ENCODE measurements around the gene SHISA7. TPM values are rescaled to one million over a fixed set of nuclear protein-coding genes. Genes with fewer than 3 reads are reported as not detected.
"Not testable (repeated sequence)": the region's sequence is repeated elsewhere in the genome, so short reads cannot be mapped to it uniquely, and the experiment has no call there.

The SHISA7 gene
- polyA plus RNA-seq, 2 of the 4 experiments (the other 2 are of a cell fraction): 0.01 TPM; not detected in 1

DNA sequence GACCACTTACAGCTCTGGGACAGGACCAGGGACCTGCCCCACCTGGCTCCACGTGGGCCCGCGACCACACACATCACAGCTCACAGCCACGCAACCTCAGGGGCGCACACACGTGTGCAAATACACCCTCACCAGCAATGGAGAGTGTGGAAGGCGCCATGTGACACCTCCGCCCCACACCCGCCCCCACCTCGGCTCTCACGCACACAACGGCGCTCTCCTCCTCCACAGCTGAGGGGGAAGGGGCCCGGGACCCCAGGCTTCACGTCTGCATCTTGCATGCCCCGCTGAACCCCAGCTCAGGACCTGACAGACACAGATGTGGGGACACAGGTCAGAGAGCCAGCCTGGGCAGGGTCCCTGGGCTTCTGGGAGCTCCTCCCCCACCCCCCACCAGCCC lies 6.4 kb upstream of the SHISA7 start (continued):
- TF ChIP-seq HEYL (CRISPR knock-in tag; IDR thresholded peaks at IDR 0.05): no peak
- TF ChIP-seq CBX2 (IDR thresholded peaks at IDR 0.05; ENCODE audit: borderline replicate concordance, low read depth): no peak
- TF ChIP-seq MYC (IDR thresholded peaks at IDR 0.05; ENCODE audit: borderline replicate concordance, low read length): no peak
- no peak for TF ChIP-seq KDM1A (IDR thresholded peaks at IDR 0.05; ENCODE audit: low read depth)

DNA sequence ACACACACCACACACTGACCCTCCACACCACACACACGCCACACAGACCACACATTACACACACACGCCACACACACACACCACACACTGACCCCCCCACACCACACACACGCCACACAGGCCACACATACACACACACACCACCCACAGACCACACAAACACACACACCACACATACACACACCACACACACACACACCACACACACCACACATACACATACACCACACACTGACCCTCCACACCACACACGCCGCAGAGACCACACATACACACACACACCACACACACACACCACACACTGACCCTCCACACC lies 5.0 kb upstream of the SHISA7 start:
- Histone ChIP-seq H3K4me2 (peak overlapping the region; percentile 46), H3K4me1 (peaks cover 24% of the 10 kb centered on the region)
- not testable (repeated sequence) for H3K4me3 ChIP-seq; H3K27ac ChIP-seq; ATAC-seq; DNase-seq (ENCODE audit: low read depth in 1 of 2, low spot score in 1 of 2); H3K9me3 ChIP-seq; FAIRE-seq
- 52% methylated on average over 5 of the region's 5 CpGs for WGBS (ENCODE audit: missing lambda C conversion rate)
- ChIA-PET CTCF (interaction anchor here (1.9 to 4.7 kb wide), 3 partner anchors 19 to 288 kb away, joined by 7 to 31 read pairs (median 12); no protein-coding TSS in a partner anchor), POLR2A (interaction anchor here (0.5 to 1.9 kb wide), 3 partner anchors 28 to 74 kb away, joined by 3 to 9 read pairs (median 5); partner anchors contain the start of genes UBE2S and ZNF628)

DNA sequence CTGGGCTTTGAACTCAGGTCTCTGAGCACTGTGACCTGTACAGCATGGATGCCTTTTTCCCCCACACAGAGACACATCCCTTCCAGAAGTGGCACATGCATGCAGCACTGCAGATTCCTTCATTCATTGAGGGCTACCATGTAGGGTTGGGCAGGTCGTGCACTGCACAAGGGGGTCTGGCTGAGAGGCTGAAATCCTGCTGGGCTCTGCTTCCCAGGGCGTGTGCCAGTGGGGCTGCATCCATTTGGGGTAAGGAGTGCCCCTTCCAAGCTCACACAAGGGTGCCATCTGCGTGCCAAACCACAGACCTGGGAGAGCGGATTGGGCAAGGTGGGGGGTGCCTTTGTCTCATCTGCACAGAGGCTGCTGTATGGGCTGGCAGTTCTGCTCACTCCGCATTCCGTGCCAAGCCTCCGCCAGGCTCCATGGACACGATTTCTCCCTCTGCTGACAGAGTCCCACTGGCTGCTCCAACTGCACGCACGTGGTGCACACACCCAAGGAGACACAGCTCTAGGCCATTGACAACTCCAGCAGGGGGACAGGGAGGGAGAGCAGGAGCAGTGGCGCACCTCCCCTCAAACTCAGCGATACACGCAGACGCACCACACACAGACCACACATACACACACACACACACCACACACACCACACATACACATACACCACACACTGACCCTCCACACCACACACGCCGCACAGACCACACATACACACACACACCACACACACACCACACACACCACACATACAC lies 4.5 kb upstream of the SHISA7 start:
- peak; percentile 88 to 90 for DNase-seq (ENCODE audit: low read depth in 1 of 2, low spot score in 1 of 2)
- ATAC-seq: peak; percentile 77 to 81
- ChIA-PET CTCF (interaction anchor here (1.9 to 4.7 kb wide), 3 partner anchors 20 to 287 kb away, joined by 7 to 31 read pairs (median 12); no protein-coding TSS in a partner anchor), POLR2A (interaction anchor here (0.5 to 1.9 kb wide), 3 partner anchors 29 to 75 kb away, joined by 3 to 9 read pairs (median 5); partner anchors contain the start of genes UBE2S and ZNF628)
- TF ChIP-seq, protein P1, sequence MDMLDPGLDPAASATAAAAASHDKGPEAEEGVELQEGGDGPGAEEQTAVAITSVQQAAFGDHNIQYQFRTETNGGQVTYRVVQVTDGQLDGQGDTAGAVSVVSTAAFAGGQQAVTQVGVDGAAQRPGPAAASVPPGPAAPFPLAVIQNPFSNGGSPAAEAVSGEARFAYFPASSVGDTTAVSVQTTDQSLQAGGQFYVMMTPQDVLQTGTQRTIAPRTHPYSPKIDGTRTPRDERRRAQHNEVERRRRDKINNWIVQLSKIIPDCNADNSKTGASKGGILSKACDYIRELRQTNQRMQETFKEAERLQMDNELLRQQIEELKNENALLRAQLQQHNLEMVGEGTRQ (IDR thresholded peaks at IDR 0.05): peak; percentile 60
- TF ChIP-seq ZFP36 (IDR thresholded peaks at IDR 0.05; ENCODE audit: borderline replicate concordance, partially characterized antibody): no peak
- TF ChIP-seq, protein P2, sequence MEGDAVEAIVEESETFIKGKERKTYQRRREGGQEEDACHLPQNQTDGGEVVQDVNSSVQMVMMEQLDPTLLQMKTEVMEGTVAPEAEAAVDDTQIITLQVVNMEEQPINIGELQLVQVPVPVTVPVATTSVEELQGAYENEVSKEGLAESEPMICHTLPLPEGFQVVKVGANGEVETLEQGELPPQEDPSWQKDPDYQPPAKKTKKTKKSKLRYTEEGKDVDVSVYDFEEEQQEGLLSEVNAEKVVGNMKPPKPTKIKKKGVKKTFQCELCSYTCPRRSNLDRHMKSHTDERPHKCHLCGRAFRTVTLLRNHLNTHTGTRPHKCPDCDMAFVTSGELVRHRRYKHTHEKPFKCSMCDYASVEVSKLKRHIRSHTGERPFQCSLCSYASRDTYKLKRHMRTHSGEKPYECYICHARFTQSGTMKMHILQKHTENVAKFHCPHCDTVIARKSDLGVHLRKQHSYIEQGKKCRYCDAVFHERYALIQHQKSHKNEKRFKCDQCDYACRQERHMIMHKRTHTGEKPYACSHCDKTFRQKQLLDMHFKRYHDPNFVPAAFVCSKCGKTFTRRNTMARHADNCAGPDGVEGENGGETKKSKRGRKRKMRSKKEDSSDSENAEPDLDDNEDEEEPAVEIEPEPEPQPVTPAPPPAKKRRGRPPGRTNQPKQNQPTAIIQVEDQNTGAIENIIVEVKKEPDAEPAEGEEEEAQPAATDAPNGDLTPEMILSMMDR (IDR thresholded peaks at IDR 0.05): no peak
- TF ChIP-seq, protein P3, sequence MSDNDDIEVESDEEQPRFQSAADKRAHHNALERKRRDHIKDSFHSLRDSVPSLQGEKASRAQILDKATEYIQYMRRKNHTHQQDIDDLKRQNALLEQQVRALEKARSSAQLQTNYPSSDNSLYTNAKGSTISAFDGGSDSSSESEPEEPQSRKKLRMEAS (IDR thresholded peaks at IDR 0.05): peak; percentile 89
- peak; percentile 52 for TF ChIP-seq MAFK (IDR thresholded peaks at IDR 0.05; ENCODE audit: partially characterized antibody)
- WGBS (ENCODE audit: missing lambda C conversion rate): 8% methylated on average over 16 of the region's 16 CpGs
- Histone ChIP-seq H3K4me2 (peak overlapping the region; percentile 46), H3K4me1 (peaks cover 27% of the 10 kb centered on the region), H3K4me3 (no peak overlapping the region), H3K27ac (no peak overlapping the region), H3K9me3 (no peaks in the 10 kb centered on the region)
- no peak for FAIRE-seq

DNA sequence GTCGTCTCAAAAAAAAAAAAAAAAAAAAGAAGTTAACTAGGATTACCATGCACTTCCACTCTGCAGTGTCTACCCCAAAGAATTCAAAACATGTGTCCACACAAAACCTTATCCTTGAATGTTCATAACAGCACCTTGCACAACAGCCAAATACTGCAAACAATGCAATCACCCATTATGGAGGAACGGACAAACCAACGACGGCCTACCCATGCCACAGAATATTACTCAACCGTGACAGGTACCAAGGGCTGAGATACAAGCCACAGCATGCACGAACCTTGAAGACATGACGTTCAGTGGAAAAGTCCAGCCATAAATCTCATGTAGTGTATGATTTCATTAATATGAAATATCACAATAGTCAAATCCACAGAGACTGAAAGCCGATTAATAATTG lies 3.0 kb upstream of the SHISA7 start:
- no peak for ATAC-seq
- no peak overlapping the region for H3K27ac ChIP-seq
- peaks cover 24% of the 10 kb centered on the region for H3K4me1 ChIP-seq
- H3K4me3 ChIP-seq: no peak overlapping the region
- 45% methylated on average over 8 of the region's 8 CpGs for WGBS (ENCODE audit: missing lambda C conversion rate)
- TF ChIP-seq ZFP36 (IDR thresholded peaks at IDR 0.05; ENCODE audit: borderline replicate concordance, partially characterized antibody) (no peak), ESRRA (IDR thresholded peaks at IDR 0.05; ENCODE audit: borderline replicate concordance, low read length) (no peak), KDM5A (IDR thresholded peaks at IDR 0.05) (no peak)
- TF ChIP-seq, protein P4, sequence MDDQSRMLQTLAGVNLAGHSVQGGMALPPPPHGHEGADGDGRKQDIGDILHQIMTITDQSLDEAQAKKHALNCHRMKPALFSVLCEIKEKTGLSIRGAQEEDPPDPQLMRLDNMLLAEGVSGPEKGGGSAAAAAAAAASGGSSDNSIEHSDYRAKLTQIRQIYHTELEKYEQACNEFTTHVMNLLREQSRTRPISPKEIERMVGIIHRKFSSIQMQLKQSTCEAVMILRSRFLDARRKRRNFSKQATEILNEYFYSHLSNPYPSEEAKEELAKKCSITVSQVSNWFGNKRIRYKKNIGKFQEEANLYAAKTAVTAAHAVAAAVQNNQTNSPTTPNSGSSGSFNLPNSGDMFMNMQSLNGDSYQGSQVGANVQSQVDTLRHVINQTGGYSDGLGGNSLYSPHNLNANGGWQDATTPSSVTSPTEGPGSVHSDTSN (IDR thresholded peaks at IDR 0.05): no peak
- H3K4me2 ChIP-seq: no peak overlapping the region
- FAIRE-seq: no peak
- ChIA-PET POLR2A (no interaction called here), CTCF (interaction anchor here (0.7 to 4.7 kb wide), 7 partner anchors 9 to 299 kb away, joined by 3 to 31 read pairs (median 3); no protein-coding TSS in a partner anchor)
- DNase-seq (ENCODE audit: low read depth in 1 of 2, low spot score in 1 of 2): no peak
- no peaks in the 10 kb centered on the region for H3K9me3 ChIP-seq
